ENCODE results near the gene ITGBL1.

GRCh38 chr13:101492251-101492910 lies 39.9 kb downstream of the ITGBL1 start:
- TF ChIP-seq, protein P1, sequence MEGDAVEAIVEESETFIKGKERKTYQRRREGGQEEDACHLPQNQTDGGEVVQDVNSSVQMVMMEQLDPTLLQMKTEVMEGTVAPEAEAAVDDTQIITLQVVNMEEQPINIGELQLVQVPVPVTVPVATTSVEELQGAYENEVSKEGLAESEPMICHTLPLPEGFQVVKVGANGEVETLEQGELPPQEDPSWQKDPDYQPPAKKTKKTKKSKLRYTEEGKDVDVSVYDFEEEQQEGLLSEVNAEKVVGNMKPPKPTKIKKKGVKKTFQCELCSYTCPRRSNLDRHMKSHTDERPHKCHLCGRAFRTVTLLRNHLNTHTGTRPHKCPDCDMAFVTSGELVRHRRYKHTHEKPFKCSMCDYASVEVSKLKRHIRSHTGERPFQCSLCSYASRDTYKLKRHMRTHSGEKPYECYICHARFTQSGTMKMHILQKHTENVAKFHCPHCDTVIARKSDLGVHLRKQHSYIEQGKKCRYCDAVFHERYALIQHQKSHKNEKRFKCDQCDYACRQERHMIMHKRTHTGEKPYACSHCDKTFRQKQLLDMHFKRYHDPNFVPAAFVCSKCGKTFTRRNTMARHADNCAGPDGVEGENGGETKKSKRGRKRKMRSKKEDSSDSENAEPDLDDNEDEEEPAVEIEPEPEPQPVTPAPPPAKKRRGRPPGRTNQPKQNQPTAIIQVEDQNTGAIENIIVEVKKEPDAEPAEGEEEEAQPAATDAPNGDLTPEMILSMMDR (IDR thresholded peaks at IDR 0.05; ENCODE audit: insufficient read depth, low read length, poor library complexity, severe bottlenecking), result no peak
- no peak for TF ChIP-seq EZH2phosphoT487 (conservative IDR thresholded peaks at IDR 0.05; ENCODE audit: low read length)
